Fibroblast of villous mesenchyme (primary cell): ENCODE measurements around the gene N4BP2. TPM values are rescaled to one million over a fixed set of nuclear protein-coding genes. Genes with fewer than 3 reads are reported as not detected.
"Not testable (repeated sequence)": the region's sequence is repeated elsewhere in the genome, so short reads cannot be mapped to it uniquely, and the experiment has no call there.

ENCODE experiments used
- DNase-seq: peaks from one replicate; pipeline ENCODE4 v3.0.0-alpha.2; 2010; ENCODE audit warnings: low read depth
- H3K4me3 ChIP-seq: 2 replicates; pipeline ENCODE4 v1.5.1; 2011; ENCODE audit warnings: low read depth, mild to moderate bottlenecking, low read length
- CTCF ChIP-seq: IDR thresholded peaks from 2 replicates; pipeline ENCODE4 v1.5.1; 2012; ENCODE audit warnings: low read depth, mild to moderate bottlenecking, low read length; ENCODE audit not compliant: insufficient read depth
- total RNA-seq: library from RNA; depleted of rRNA; stranded (reverse); fragments of >200 nt; gene quantifications from 2 replicates; pipeline ENCODE4 v1.2.3, GENCODE V29; 2012

Gene N4BP2
- total RNA-seq = 8.2 and 8.7 TPM in 2 replicates

- peak; percentile 78 for DNase-seq
- peak; percentile 66 for TF ChIP-seq CTCF
- peak within 1 kb of the TSS; percentile 80 for H3K4me3 ChIP-seq
Observed at GRCh38 chr4:40056716-40057585, at the start of gene N4BP2. TSS of gene N4BP2 (plus strand) at chr4:40056850. CDS start at chr4:40097341, 40,491 bp downstream.

- no peak for DNase-seq
- TF ChIP-seq CTCF = no peak
- H3K4me3 ChIP-seq = no peak overlapping the region
Observed at GRCh38 chr4:40016007-40016406, 40.6 kb upstream of the N4BP2 start.

GRCh38 chr4:40020221-40020620 lies 36.4 kb upstream of the N4BP2 start:
- H3K4me3 ChIP-seq = no peak overlapping the region
- DNase-seq = no peak
- TF ChIP-seq CTCF = no peak

GRCh38 chr4:40021116-40021515 lies 35.5 kb upstream of the N4BP2 start:
- DNase-seq, H3K4me3 ChIP-seq: not testable (repeated sequence)

- not testable (repeated sequence) for DNase-seq, H3K4me3 ChIP-seq
Observed at GRCh38 chr4:40024049-40024448, 32.6 kb upstream of the N4BP2 start.

GRCh38 chr4:40032785-40033184 lies 23.9 kb upstream of the N4BP2 start:
- no peak overlapping the region for H3K4me3 ChIP-seq
- DNase-seq = no peak
- TF ChIP-seq CTCF = no peak

GRCh38 chr4:40033613-40034012 lies 23.0 kb upstream of the N4BP2 start:
- no peak overlapping the region for H3K4me3 ChIP-seq
- no peak for DNase-seq
- no peak for TF ChIP-seq CTCF

- peak; percentile 7 for DNase-seq
- H3K4me3 ChIP-seq = no peak overlapping the region
- no peak for TF ChIP-seq CTCF
Observed at GRCh38 chr4:40038977-40039376, 17.7 kb upstream of the N4BP2 start.
